ENCODE data around the gene RHOU.

Gene RHOU

DNA sequence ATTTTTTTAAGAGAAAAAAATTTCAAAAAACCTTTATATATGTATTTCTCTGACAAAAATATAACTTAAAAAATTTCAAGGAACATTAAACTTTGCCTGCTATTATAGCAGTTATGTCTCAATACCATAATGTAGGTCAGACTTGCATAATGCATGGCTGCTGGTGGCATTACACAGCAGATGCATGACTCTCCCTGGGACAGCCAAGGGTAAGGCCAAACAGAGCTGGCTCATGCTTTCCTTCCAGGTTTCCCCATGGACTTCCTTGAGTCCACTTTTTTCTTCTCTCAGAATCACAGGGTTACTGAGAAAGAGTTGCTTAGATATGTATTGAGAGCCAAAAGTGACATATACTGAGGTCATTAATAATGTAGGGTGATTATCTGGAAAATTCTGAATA, 43.7 kb downstream of the RHOU start:
- DNase-seq (ENCODE audit: insufficient read length, low spot score) (no peak), FAIRE-seq (no peak)
- no peak for TF ChIP-seq POLR2A (IDR thresholded peaks at IDR 0.05; ENCODE audit: low read depth, low read length)

DNA sequence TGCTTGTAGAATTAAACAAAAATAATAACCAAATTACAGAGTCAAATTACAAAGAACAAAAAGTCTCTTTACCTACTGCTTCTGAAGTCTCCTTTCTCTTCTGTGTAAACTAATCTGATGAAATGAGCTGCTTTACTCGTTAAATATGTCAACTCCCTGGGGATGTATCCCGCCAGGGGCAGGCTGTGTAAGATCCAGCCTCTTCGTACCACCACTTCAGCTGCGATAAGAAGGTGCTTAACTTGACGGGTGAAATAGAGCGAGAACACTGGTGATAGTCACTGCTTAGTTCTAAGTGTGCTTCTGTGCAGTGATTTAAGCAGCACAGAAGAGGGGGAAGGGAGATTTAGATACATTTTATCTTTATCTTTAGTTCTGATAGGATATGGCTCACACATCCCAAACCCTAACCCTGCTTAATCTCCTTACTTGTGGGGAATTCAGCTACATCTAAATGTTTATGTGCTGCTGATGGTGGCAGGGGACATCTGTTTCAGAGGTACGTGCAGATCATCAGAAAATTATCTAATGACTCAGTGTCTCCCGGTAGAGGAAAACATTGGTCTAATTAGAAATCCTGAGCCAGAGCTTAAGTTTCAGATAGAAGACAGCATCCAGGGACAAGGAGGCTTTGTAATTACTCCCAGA, 46.0 kb downstream of the RHOU start:
- TF ChIP-seq POLR2A (IDR thresholded peaks at IDR 0.05; ENCODE audit: low read depth, low read length): no peak
- no peak for FAIRE-seq
- DNase-seq (ENCODE audit: insufficient read length, low spot score): no peak

DNA sequence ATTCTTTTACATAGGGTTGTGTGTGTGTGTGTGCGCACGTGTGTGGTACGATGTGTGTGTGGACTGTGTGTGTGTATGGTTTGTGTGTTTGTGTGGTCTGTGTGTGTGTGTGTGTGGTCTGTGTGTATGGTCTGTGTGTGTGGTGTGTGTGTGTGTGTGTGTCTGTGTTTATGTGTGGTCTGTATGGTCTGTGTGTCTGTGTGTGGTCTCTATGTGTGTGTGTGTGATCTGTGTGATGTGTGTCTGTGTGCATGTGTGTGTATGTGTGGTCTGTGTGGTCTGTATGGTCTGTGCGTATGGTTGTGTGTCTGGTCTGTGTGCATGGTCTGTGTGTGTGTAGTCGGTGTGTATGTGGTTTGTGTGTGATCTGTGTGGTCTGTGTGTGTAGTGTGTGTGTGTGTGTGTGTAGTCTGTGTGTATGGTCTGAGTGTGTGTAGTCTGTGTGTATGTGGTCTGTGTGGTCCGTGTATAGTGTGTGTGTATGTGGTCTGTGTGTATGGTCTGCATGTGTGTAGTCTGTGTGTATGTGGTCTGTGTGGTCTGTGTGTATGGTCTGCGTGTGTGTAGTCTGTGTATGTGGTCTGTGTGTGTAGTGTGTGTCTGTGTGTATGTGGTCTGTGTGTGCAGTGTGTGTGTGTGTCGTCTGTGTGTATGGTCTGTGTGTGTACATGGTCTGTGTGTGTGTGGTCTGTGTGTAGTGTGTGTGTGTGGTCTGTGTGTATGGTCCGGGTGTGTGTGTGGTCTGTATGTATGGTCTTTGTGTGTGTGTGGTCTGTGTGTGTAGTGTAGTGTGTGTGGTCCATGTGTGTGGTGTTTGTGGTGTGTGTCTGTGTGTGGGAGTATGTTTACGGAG, 46.8 kb downstream of the RHOU start:
- TF ChIP-seq POLR2A (IDR thresholded peaks at IDR 0.05; ENCODE audit: low read depth, low read length): no peak
- FAIRE-seq: no peak
- DNase-seq (ENCODE audit: insufficient read length, low spot score): no peak

DNA sequence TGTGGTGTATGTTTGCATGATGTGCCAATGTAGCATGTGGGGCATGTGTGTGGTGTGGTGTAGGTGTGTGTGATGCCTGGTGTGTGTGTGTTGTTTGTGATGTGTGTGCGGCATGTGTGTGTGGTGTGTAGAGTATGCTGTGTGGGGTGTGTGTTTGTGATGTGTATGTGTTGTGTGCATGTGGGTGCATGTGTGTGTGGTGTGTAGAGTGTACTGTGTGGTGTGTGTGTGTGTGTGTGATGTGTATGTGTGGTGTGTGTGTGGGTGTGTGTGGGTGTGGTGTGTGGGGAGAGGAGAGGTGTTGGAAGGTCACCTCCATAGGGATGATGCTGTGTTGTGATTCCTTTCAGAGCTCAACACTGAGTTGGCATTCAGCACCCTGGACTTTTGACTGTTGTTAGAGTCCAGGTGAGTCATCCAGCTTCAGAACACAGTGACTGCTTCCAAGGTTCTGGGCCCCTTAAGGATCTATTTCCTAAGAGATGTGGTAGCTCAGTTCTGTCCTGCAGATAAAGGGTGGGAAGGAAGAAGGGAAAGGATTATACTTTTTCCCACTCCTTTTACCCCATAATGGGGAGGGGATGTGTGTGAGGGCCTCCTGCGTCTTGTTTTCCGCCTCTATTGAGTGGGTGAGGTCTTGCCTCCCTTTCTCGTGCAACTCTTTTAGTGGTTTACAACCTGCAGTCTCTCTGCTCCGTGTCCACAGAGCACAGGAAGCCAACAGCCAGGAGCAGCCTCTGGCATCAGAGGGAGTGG, 47.6 kb downstream of the RHOU start:
- DNase-seq (ENCODE audit: insufficient read length, low spot score): peak; percentile 18
- TF ChIP-seq POLR2A (IDR thresholded peaks at IDR 0.05; ENCODE audit: low read depth, low read length): no peak
- no peak for FAIRE-seq

- DNase-seq (ENCODE audit: insufficient read length, low spot score): no peak
- no peak for TF ChIP-seq POLR2A (IDR thresholded peaks at IDR 0.05; ENCODE audit: low read depth, low read length)
- FAIRE-seq: no peak
These were observed 48.2 kb downstream of the RHOU start for GRCh38 chr1:228783418-228784040.

- no peak for TF ChIP-seq POLR2A (IDR thresholded peaks at IDR 0.05; ENCODE audit: low read depth, low read length)
- FAIRE-seq (no peak), DNase-seq (ENCODE audit: insufficient read length, low spot score) (no peak)
These were observed 48.9 kb downstream of the RHOU start for GRCh38 chr1:228784181-228784580.

- FAIRE-seq (no peak), DNase-seq (ENCODE audit: insufficient read length, low spot score) (no peak)
- TF ChIP-seq POLR2A (IDR thresholded peaks at IDR 0.05; ENCODE audit: low read depth, low read length): no peak
These were observed 50.4 kb downstream of the RHOU start for GRCh38 chr1:228785366-228786330.

GRCh38 chr1:228786361-228787129, 51.3 kb downstream of the RHOU start:
- DNase-seq (ENCODE audit: insufficient read length, low spot score) (no peak), FAIRE-seq (no peak)
- no peak for TF ChIP-seq POLR2A (IDR thresholded peaks at IDR 0.05; ENCODE audit: low read depth, low read length)

DNA sequence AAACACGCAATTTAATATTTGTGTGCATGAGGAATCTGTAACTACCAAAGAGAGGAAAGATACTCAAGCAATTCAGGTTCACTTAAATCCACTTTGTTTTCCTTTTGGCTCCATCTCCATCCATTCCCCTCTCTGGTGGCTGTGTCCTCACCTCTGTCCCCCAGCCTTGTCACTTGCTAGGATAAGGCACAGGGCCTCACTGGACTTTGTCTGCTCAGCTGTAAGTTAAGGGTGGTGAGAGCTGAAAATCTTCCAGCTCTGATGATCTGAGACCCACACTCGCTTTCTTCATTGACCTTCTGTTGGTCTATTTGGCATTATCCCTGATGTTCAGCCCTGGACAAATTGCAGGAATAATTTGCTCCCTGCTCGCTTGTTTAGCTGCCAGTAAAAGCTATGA, 56.5 kb downstream of the RHOU start:
- no peak for TF ChIP-seq POLR2A (IDR thresholded peaks at IDR 0.05; ENCODE audit: low read depth, low read length)
- DNase-seq (ENCODE audit: insufficient read length, low spot score) (no peak), FAIRE-seq (no peak)

GRCh38 chr1:228792601-228793000, 57.3 kb downstream of the RHOU start:
- DNase-seq (ENCODE audit: insufficient read length, low spot score) (no peak), FAIRE-seq (no peak)
- no peak for TF ChIP-seq POLR2A (IDR thresholded peaks at IDR 0.05; ENCODE audit: low read depth, low read length)

DNA sequence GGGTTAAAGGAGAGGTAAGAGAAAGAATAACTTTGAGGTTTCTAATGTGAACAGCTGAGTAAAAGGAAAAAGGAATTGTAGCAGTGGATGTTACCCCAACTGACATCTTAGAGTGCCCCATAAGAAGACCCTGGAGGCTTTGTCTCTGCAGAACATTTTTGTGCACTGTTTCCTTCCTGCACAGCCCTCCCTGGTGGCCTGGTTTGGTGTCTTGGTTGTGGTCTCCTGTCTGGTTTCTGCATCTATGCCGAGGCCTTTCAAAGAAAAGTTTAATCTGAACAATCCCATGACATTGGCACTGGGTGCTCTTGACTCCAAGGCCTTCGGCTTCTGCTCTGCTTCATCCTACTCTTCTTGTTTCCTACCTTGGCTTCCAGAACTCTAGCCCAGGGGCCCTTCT, 57.8 kb downstream of the RHOU start:
- TF ChIP-seq POLR2A (IDR thresholded peaks at IDR 0.05; ENCODE audit: low read depth, low read length): no peak
- DNase-seq (ENCODE audit: insufficient read length, low spot score) (no peak), FAIRE-seq (no peak)

GRCh38 chr1:228794173-228794572, 58.9 kb downstream of the RHOU start:
- TF ChIP-seq POLR2A (IDR thresholded peaks at IDR 0.05; ENCODE audit: low read depth, low read length): no peak
- DNase-seq (ENCODE audit: insufficient read length, low spot score): no peak
- FAIRE-seq: no peak
